ENCODE measurements around the gene LDLRAD2. TPM values are rescaled to one million over a fixed set of nuclear protein-coding genes. Genes with fewer than 3 reads are reported as not detected.

Gene LDLRAD2
- total and polyA plus RNA-seq, 2 of the 8 experiments (the other 6 are each of a cell fraction or from before 2014, with no cell fraction given): 0.48 to 0.74 TPM

DNA sequence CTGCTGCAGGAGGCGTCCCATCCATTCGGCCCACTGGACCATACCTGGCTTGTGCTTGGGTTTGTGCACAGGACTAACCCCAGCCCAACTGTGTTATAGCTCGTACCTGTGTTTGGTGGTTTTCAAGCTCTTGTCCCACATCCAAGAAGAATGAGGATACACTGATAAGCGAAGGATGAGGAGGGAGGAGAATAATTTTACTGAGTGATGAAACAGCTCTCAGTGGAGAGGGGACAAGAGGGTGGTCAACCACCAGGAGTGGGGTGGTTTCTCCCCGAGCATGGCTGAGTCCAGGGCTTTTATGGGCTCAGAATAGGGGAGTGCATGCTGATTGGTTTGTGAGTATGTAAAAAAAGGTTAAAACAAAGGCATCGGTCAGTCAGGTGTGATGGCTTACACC, 17.0 kb upstream of the LDLRAD2 start:
- Histone ChIP-seq H3K4me2 (ENCODE audit: insufficient read depth in 1 of 2, low read depth in 2 of 2, low read length in 2 of 2) (no peak overlapping the region), H4K5ac (ENCODE audit: insufficient read length, low read depth, low read length) (no peak overlapping the region), H2BK20ac (ENCODE audit: low read length) (no peak overlapping the region; the same call in 1 of the 2 replicates), H2AFZ (ENCODE audit: low read length) (no peak overlapping the region), H3K27ac (ENCODE audit: low read depth, low read length) (no peak overlapping the region), H3K4me3 (ENCODE audit: extremely low read depth in 1 of 4, insufficient read depth in 2 of 4, low read depth in 3 of 4, low read length in 4 of 4) (no peak overlapping the region), H2BK120ac (replicated peaks; ENCODE audit: low read depth, low read length) (no peak overlapping the region), H3K14ac (ENCODE audit: insufficient read length) (no peak overlapping the region), H2BK15ac (ENCODE audit: low read length) (no peak overlapping the region), H3K9me3 (ENCODE audit: insufficient read depth in 2 of 2, low read depth in 1 of 2, low read length in 1 of 2) (no peaks in the 10 kb centered on the region), H3K27me3 (replicated peaks in 1 of 4; ENCODE audit: control insufficient read depth in 3 of 4, extremely low read depth in 1 of 4, insufficient read depth in 3 of 4, low read length in 3 of 4) (no peaks in the 10 kb centered on the region), H2AK5ac (ENCODE audit: low read depth, low read length) (no peak overlapping the region), H4K20me1 (replicated peaks in 1 of 2; ENCODE audit: control insufficient read depth in 1 of 2, insufficient read depth in 2 of 2, low read length in 2 of 2) (no peaks in the 10 kb centered on the region), H3K23ac (ENCODE audit: insufficient read length) (no peak overlapping the region), H2BK5ac (ENCODE audit: low read depth, low read length) (no peak overlapping the region), H4K8ac (ENCODE audit: extremely low read depth, insufficient read depth, low read length) (no peak overlapping the region), H3K9ac (replicated peaks in 1 of 4; ENCODE audit: extremely low read depth in 1 of 4, low read depth in 3 of 4, low read length in 3 of 4) (no peak overlapping the region), H3K4me1 (replicated peaks in 1 of 4; ENCODE audit: control insufficient read depth in 3 of 4, insufficient read depth in 4 of 4, low read length in 3 of 4) (no peaks in the 10 kb centered on the region), H2BK12ac (ENCODE audit: low read depth, low read length) (no peak overlapping the region), H3K18ac (ENCODE audit: extremely low read depth, low read length) (no peak overlapping the region), H3K23me2 (ENCODE audit: low read depth, low read length) (no peaks in the 10 kb centered on the region), H3K4ac (replicated peaks; ENCODE audit: insufficient read length, low read depth, low read length) (no peak overlapping the region), H4K91ac (replicated peaks; ENCODE audit: insufficient read length, low read length) (no peak overlapping the region), H3K79me2 (ENCODE audit: control insufficient read depth in 1 of 2, insufficient read depth in 2 of 2, low read length in 2 of 2) (no peaks in the 10 kb centered on the region), H3K36me3 (ENCODE audit: control insufficient read depth in 2 of 4, insufficient read depth in 4 of 4, low read length in 3 of 4) (no peaks in the 10 kb centered on the region), H3K56ac (replicated peaks; ENCODE audit: insufficient read length, low read depth, low read length) (no peak overlapping the region), H3K79me1 (ENCODE audit: low read depth, low read length) (no peaks in the 10 kb centered on the region)
- CTCF ChIA-PET (ENCODE audit: partially characterized antibody): interaction anchor here (0.7 to 1.0 kb wide), 4 partner anchors 10 to 574 kb away, joined by 3 to 5 read pairs (median 3); no protein-coding TSS in a partner anchor
- DNase-seq (ENCODE audit: low read depth in 1 of 2, low spot score in 2 of 2): no peak
- 86% methylated on average over 6 of the region's 6 CpGs; no CpG with 5 or more reads in 1 of the 2 experiments for WGBS, 2 experiments (ENCODE audit: extremely low coverage in 1 of 2, insufficient coverage in 1 of 2, insufficient read length in 1 of 2, insufficient replicate concordance in 2 of 2, low coverage in 1 of 2, low lambda C conversion rate in 2 of 2, missing lambda C conversion rate in 1 of 2)
- POLR2A ChIA-PET (ENCODE audit: partially characterized antibody): interaction anchor here (0.6 to 1.0 kb wide), 3 partner anchors 11 to 140 kb away, joined by 3 to 6 read pairs (median 5); no protein-coding TSS in a partner anchor
- no peak for FAIRE-seq
- TF ChIP-seq CBX8 (IDR thresholded peaks at IDR 0.05; ENCODE audit: borderline replicate concordance, low read depth, low read length) (no peak), JUN (IDR thresholded peaks at IDR 0.05; ENCODE audit: low read depth, low read length) (no peak), NRF1 (IDR thresholded peaks at IDR 0.05; ENCODE audit: low read depth, low read length) (no peak), CHD2 (IDR thresholded peaks at IDR 0.05; ENCODE audit: low read length) (no peak), POLR2AphosphoS5 (IDR thresholded peaks at IDR 0.05; ENCODE audit: low read depth, low read length) (no peak), MAFK (IDR thresholded peaks at IDR 0.05; ENCODE audit: low read depth, low read length) (no peak), POLR2A (IDR thresholded peaks at IDR 0.05; ENCODE audit: control extremely low read depth in 1 of 2, low read depth in 2 of 2, low read length in 2 of 2) (no peak), BCL11A (IDR thresholded peaks at IDR 0.05; ENCODE audit: low read depth in 2 of 2, low read length in 2 of 2) (no peak), RAD21 (IDR thresholded peaks at IDR 0.05 in 1 of 2, conservative IDR thresholded peaks at IDR 0.05 in 1 of 2; ENCODE audit: low read depth in 2 of 2, low read length in 2 of 2) (no peak), SIX5 (IDR thresholded peaks at IDR 0.05; ENCODE audit: low read depth, low read length) (no peak), TBP (IDR thresholded peaks at IDR 0.05; ENCODE audit: low read depth, low read length) (no peak)
- TF ChIP-seq, protein P1, sequence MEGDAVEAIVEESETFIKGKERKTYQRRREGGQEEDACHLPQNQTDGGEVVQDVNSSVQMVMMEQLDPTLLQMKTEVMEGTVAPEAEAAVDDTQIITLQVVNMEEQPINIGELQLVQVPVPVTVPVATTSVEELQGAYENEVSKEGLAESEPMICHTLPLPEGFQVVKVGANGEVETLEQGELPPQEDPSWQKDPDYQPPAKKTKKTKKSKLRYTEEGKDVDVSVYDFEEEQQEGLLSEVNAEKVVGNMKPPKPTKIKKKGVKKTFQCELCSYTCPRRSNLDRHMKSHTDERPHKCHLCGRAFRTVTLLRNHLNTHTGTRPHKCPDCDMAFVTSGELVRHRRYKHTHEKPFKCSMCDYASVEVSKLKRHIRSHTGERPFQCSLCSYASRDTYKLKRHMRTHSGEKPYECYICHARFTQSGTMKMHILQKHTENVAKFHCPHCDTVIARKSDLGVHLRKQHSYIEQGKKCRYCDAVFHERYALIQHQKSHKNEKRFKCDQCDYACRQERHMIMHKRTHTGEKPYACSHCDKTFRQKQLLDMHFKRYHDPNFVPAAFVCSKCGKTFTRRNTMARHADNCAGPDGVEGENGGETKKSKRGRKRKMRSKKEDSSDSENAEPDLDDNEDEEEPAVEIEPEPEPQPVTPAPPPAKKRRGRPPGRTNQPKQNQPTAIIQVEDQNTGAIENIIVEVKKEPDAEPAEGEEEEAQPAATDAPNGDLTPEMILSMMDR (IDR thresholded peaks at IDR 0.05; ENCODE audit: control extremely low read depth in 1 of 3, insufficient read depth in 1 of 3, low read depth in 1 of 3, low read length in 3 of 3): no peak

Data from H1 (cell line).